ENCODE data around the gene RARRES2.

Gene RARRES2

GRCh38 chr7:150367677-150368095, 26.3 kb upstream of the RARRES2 start:
- H3K9ac ChIP-seq (ENCODE audit: low read length) = peak overlapping the region; percentile 90
- peak overlapping the region; percentile 59 for H2BK120ac ChIP-seq (ENCODE audit: low read depth, low read length)
- H3K4me2 ChIP-seq (ENCODE audit: low read length, poor library complexity, severe bottlenecking) = peak overlapping the region; percentile 92
- H2AK5ac ChIP-seq (ENCODE audit: low read length, severe bottlenecking) = no peak overlapping the region
- peaks cover 5 to 21% of the 10 kb centered on the region in 2 experiments for H3K36me3 ChIP-seq (ENCODE audit: control insufficient read depth in 1 of 2, insufficient read depth in 2 of 2, low read depth in 1 of 2, low read length in 2 of 2)
- DNase-seq = peak; percentile 60
- peak overlapping the region; percentile 83 for H3K27ac ChIP-seq (ENCODE audit: low read length, poor library complexity, severe bottlenecking)
- peak overlapping the region in 1 of 2 experiments; percentile 76 for H2BK12ac ChIP-seq (ENCODE audit: low read length in 2 of 2)
- H3K4me1 ChIP-seq (ENCODE audit: control insufficient read depth, insufficient read depth, low read depth, low read length) = peaks cover 28% of the 10 kb centered on the region
- H2BK15ac ChIP-seq (ENCODE audit: low read depth, poor library complexity, severe bottlenecking) = peak overlapping the region; percentile 60
- H3K14ac ChIP-seq (ENCODE audit: low read length in 2 of 2) = no peak overlapping the region
- H3K4ac ChIP-seq (ENCODE audit: low read depth in 1 of 2, low read length in 2 of 2) = peak overlapping the region in 1 of 2 experiments; percentile 84
- H4K8ac ChIP-seq (ENCODE audit: low read length) = peak overlapping the region; percentile 33
- no peaks in the 10 kb centered on the region for H3K9me3 ChIP-seq (ENCODE audit: control insufficient read depth, low read length)
- H3K18ac ChIP-seq (ENCODE audit: low read depth in 1 of 2, low read length in 2 of 2) = peak overlapping the region in 1 of 2 experiments; percentile 49
- H3K4me3 ChIP-seq (ENCODE audit: insufficient read depth in 1 of 2, low read depth in 1 of 2, low read length in 2 of 2) = peak overlapping the region; percentile 47 to 96
- no peak overlapping the region for H3K23ac ChIP-seq (ENCODE audit: low read length in 2 of 2)
- H3K27me3 ChIP-seq (ENCODE audit: control insufficient read depth in 1 of 2, insufficient read depth in 1 of 2, low read length in 2 of 2) = peaks cover 4 to 9% of the 10 kb centered on the region in 2 experiments
- H3K79me1 ChIP-seq (replicated peaks; ENCODE audit: low read length, poor library complexity, severe bottlenecking) = peaks cover 17% of the 10 kb centered on the region
- H2AFZ ChIP-seq (ENCODE audit: low read depth, low read length) = peak overlapping the region; percentile 46
- no peak overlapping the region for H2BK5ac ChIP-seq (ENCODE audit: low read depth, low read length, poor library complexity, severe bottlenecking)
- H4K91ac ChIP-seq (ENCODE audit: low read length) = no peak overlapping the region
- WGBS = 64% methylated on average over 6 of the region's 8 CpGs

GRCh38 chr7:150365673-150366398, 24.4 kb upstream of the RARRES2 start:
- no peak for DNase-seq
- Histone ChIP-seq H2BK12ac (ENCODE audit: low read length in 2 of 2) (no peak overlapping the region), H2BK15ac (ENCODE audit: low read depth, poor library complexity, severe bottlenecking) (no peak overlapping the region), H3K23ac (ENCODE audit: low read length in 2 of 2) (no peak overlapping the region), H4K91ac (ENCODE audit: low read length) (no peak overlapping the region), H3K18ac (ENCODE audit: low read depth in 1 of 2, low read length in 2 of 2) (no peak overlapping the region), H2BK120ac (ENCODE audit: low read depth, low read length) (no peak overlapping the region), H3K27ac (ENCODE audit: low read length, poor library complexity, severe bottlenecking) (no peak overlapping the region), H3K4me1 (ENCODE audit: control insufficient read depth, insufficient read depth, low read depth, low read length) (peaks cover 16% of the 10 kb centered on the region), H3K9me3 (ENCODE audit: control insufficient read depth, low read length) (no peaks in the 10 kb centered on the region), H3K9ac (ENCODE audit: low read length) (no peak overlapping the region), H3K4me2 (ENCODE audit: low read length, poor library complexity, severe bottlenecking) (no peak overlapping the region), H2AFZ (ENCODE audit: low read depth, low read length) (no peak overlapping the region), H2AK5ac (ENCODE audit: low read length, severe bottlenecking) (no peak overlapping the region), H3K4ac (ENCODE audit: low read depth in 1 of 2, low read length in 2 of 2) (no peak overlapping the region), H3K4me3 (ENCODE audit: insufficient read depth in 1 of 2, low read depth in 1 of 2, low read length in 2 of 2) (no peak overlapping the region), H4K8ac (ENCODE audit: low read length) (no peak overlapping the region), H3K14ac (ENCODE audit: low read length in 2 of 2) (no peak overlapping the region), H2BK5ac (ENCODE audit: low read depth, low read length, poor library complexity, severe bottlenecking) (no peak overlapping the region), H3K27me3 (ENCODE audit: control insufficient read depth in 1 of 2, insufficient read depth in 1 of 2, low read length in 2 of 2) (peaks cover 13 to 17% of the 10 kb centered on the region in 2 experiments), H3K36me3 (ENCODE audit: control insufficient read depth in 1 of 2, insufficient read depth in 2 of 2, low read depth in 1 of 2, low read length in 2 of 2) (peaks cover 0 to 3% of the 10 kb centered on the region in 2 experiments), H3K79me1 (replicated peaks; ENCODE audit: low read length, poor library complexity, severe bottlenecking) (peaks cover 1% of the 10 kb centered on the region)
- 95% methylated on average over 4 of the region's 5 CpGs for WGBS

GRCh38 chr7:150365194-150365593, 23.8 kb upstream of the RARRES2 start:
- no peak overlapping the region for H3K9ac ChIP-seq (ENCODE audit: low read length)
- H3K79me1 ChIP-seq (replicated peaks; ENCODE audit: low read length, poor library complexity, severe bottlenecking) = peaks cover 1% of the 10 kb centered on the region
- no peak overlapping the region for H3K4me2 ChIP-seq (ENCODE audit: low read length, poor library complexity, severe bottlenecking)
- no peaks in the 10 kb centered on the region for H3K9me3 ChIP-seq (ENCODE audit: control insufficient read depth, low read length)
- H3K36me3 ChIP-seq (ENCODE audit: control insufficient read depth in 1 of 2, insufficient read depth in 2 of 2, low read depth in 1 of 2, low read length in 2 of 2) = peaks cover 0 to 2% of the 10 kb centered on the region in 2 experiments
- DNase-seq = no peak
- peaks cover 11% of the 10 kb centered on the region for H3K4me1 ChIP-seq (ENCODE audit: control insufficient read depth, insufficient read depth, low read depth, low read length)
- H4K8ac ChIP-seq (ENCODE audit: low read length) = no peak overlapping the region
- H2BK15ac ChIP-seq (ENCODE audit: low read depth, poor library complexity, severe bottlenecking) = no peak overlapping the region
- H2BK120ac ChIP-seq (ENCODE audit: low read depth, low read length) = no peak overlapping the region
- peaks cover 13 to 17% of the 10 kb centered on the region in 2 experiments for H3K27me3 ChIP-seq (ENCODE audit: control insufficient read depth in 1 of 2, insufficient read depth in 1 of 2, low read length in 2 of 2)
- H4K91ac ChIP-seq (ENCODE audit: low read length) = no peak overlapping the region
- no peak overlapping the region for H3K23ac ChIP-seq (ENCODE audit: low read length in 2 of 2)
- 96% methylated on average over 10 of the region's 10 CpGs for WGBS
- H2AFZ ChIP-seq (ENCODE audit: low read depth, low read length) = no peak overlapping the region
- no peak overlapping the region for H3K4me3 ChIP-seq (ENCODE audit: insufficient read depth in 1 of 2, low read depth in 1 of 2, low read length in 2 of 2)
- H2BK12ac ChIP-seq (ENCODE audit: low read length in 2 of 2) = no peak overlapping the region
- H2AK5ac ChIP-seq (ENCODE audit: low read length, severe bottlenecking) = no peak overlapping the region
- H3K14ac ChIP-seq (ENCODE audit: low read length in 2 of 2) = no peak overlapping the region
- H3K27ac ChIP-seq (ENCODE audit: low read length, poor library complexity, severe bottlenecking) = no peak overlapping the region
- no peak overlapping the region for H3K4ac ChIP-seq (ENCODE audit: low read depth in 1 of 2, low read length in 2 of 2)
- no peak overlapping the region for H2BK5ac ChIP-seq (ENCODE audit: low read depth, low read length, poor library complexity, severe bottlenecking)
- no peak overlapping the region for H3K18ac ChIP-seq (ENCODE audit: low read depth in 1 of 2, low read length in 2 of 2)

GRCh38 chr7:150363872-150364271, 22.4 kb upstream of the RARRES2 start:
- no peak overlapping the region for H2BK15ac ChIP-seq (ENCODE audit: low read depth, poor library complexity, severe bottlenecking)
- H3K27ac ChIP-seq (ENCODE audit: low read length, poor library complexity, severe bottlenecking) = no peak overlapping the region
- no peak overlapping the region for H3K4ac ChIP-seq (ENCODE audit: low read depth in 1 of 2, low read length in 2 of 2)
- H3K9me3 ChIP-seq (ENCODE audit: control insufficient read depth, low read length) = no peaks in the 10 kb centered on the region
- DNase-seq = no peak
- H4K8ac ChIP-seq (ENCODE audit: low read length) = no peak overlapping the region
- no peak overlapping the region for H3K18ac ChIP-seq (ENCODE audit: low read depth in 1 of 2, low read length in 2 of 2)
- H2BK120ac ChIP-seq (ENCODE audit: low read depth, low read length) = no peak overlapping the region
- no peaks in the 10 kb centered on the region for H3K79me1 ChIP-seq (replicated peaks; ENCODE audit: low read length, poor library complexity, severe bottlenecking)
- no peak overlapping the region for H3K14ac ChIP-seq (ENCODE audit: low read length in 2 of 2)
- WGBS = 82% methylated on average over 5 of the region's 5 CpGs
- peaks cover 0 to 4% of the 10 kb centered on the region in 2 experiments for H3K36me3 ChIP-seq (ENCODE audit: control insufficient read depth in 1 of 2, insufficient read depth in 2 of 2, low read depth in 1 of 2, low read length in 2 of 2)
- H3K4me2 ChIP-seq (ENCODE audit: low read length, poor library complexity, severe bottlenecking) = no peak overlapping the region
- H3K9ac ChIP-seq (ENCODE audit: low read length) = no peak overlapping the region
- peaks cover 13 to 17% of the 10 kb centered on the region in 2 experiments for H3K27me3 ChIP-seq (ENCODE audit: control insufficient read depth in 1 of 2, insufficient read depth in 1 of 2, low read length in 2 of 2)
- H2AFZ ChIP-seq (ENCODE audit: low read depth, low read length) = no peak overlapping the region
- H3K4me3 ChIP-seq (ENCODE audit: insufficient read depth in 1 of 2, low read depth in 1 of 2, low read length in 2 of 2) = no peak overlapping the region
- H3K23ac ChIP-seq (ENCODE audit: low read length in 2 of 2) = no peak overlapping the region
- no peak overlapping the region for H4K91ac ChIP-seq (ENCODE audit: low read length)
- no peak overlapping the region for H2AK5ac ChIP-seq (ENCODE audit: low read length, severe bottlenecking)
- H2BK12ac ChIP-seq (ENCODE audit: low read length in 2 of 2) = no peak overlapping the region
- H3K4me1 ChIP-seq (ENCODE audit: control insufficient read depth, insufficient read depth, low read depth, low read length) = peaks cover 7% of the 10 kb centered on the region
- H2BK5ac ChIP-seq (ENCODE audit: low read depth, low read length, poor library complexity, severe bottlenecking) = no peak overlapping the region

Measured in mesenchymal stem cell (in vitro differentiated cells and primary cell).